ENCODE data around the gene EMC8. TPM values are rescaled to one million over a fixed set of nuclear protein-coding genes. Genes with fewer than 3 reads are reported as not detected.

Gene EMC8
- total RNA-seq, 1 experiment from 2014 or later: 73.0 TPM

DNA sequence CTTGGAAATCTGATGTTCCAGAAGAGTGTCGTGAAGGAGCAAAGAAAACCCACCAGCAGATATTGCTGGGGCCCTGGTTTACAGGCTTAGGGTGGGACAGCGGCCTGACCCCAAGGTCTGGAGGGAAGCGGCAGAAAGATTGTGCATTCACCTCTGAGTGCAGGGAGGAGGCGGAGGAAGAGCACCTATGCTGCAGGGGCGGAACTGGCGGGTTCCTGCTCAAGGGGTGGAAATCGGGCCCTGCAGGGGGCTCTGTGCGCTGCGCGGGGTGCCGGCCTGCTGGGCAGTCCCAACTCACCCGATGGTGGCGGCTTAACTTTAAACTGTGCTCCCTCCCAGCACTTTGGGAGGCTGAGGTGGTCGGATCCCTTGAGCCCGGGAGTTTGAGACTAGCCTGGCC, 47.7 kb upstream of the EMC8 start:
- no peak overlapping the region for H3K27ac ChIP-seq (ENCODE audit: low read depth, low read length)
- H3K27me3 ChIP-seq (ENCODE audit: insufficient read depth, low read length): 0 out of 2 replicates have a peak, but pooled peaks cover 12% of the 10 kb centered on the region
- ChIA-PET CTCF (no interaction called here), POLR2A (no interaction called here), RAD21 (ENCODE audit: low non-redundant PET in 1 of 2, low total read pairs in 2 of 2, uncharacterized antibody in 2 of 2, unreplicated experiment in 2 of 2) (no interaction called here)
- H3K9ac ChIP-seq (ENCODE audit: low read length): no peak overlapping the region
- H3K9me2 ChIP-seq (ENCODE audit: insufficient read depth): no peaks in the 10 kb centered on the region
- H3K79me2 ChIP-seq (ENCODE audit: insufficient read depth, low read length): no peaks in the 10 kb centered on the region
- no peaks in the 10 kb centered on the region for H3K9me3 ChIP-seq (ENCODE audit: control insufficient read depth in 1 of 2, insufficient read depth in 1 of 2, low read depth in 1 of 2, low read length in 2 of 2)
- H2AFZ ChIP-seq (ENCODE audit: low read depth, low read length, poor library complexity, severe bottlenecking): no peak overlapping the region
- no peaks in the 10 kb centered on the region for H3K36me3 ChIP-seq (ENCODE audit: control insufficient read depth in 1 of 2, insufficient read depth in 2 of 2, low read length in 2 of 2)
- DNase-seq (ENCODE audit: low read depth, low spot score): no peak
- H3K4me2 ChIP-seq (ENCODE audit: low read length): no peak overlapping the region
- no peaks in the 10 kb centered on the region for H4K20me1 ChIP-seq (ENCODE audit: insufficient read depth)
- no peaks in the 10 kb centered on the region for H3K4me1 ChIP-seq (ENCODE audit: control insufficient read depth in 1 of 2, insufficient read depth in 2 of 2, low read length in 2 of 2)
- peak; percentile 27; the same call in 1 of the 2 replicates for ATAC-seq
- no peak overlapping the region for H3K4me3 ChIP-seq (replicated peaks in 1 of 2; ENCODE audit: low read depth in 1 of 2, low read length in 2 of 2)
- no TSS peak for BruUV-seq (replicated peaks)
- TF ChIP-seq, protein P1, sequence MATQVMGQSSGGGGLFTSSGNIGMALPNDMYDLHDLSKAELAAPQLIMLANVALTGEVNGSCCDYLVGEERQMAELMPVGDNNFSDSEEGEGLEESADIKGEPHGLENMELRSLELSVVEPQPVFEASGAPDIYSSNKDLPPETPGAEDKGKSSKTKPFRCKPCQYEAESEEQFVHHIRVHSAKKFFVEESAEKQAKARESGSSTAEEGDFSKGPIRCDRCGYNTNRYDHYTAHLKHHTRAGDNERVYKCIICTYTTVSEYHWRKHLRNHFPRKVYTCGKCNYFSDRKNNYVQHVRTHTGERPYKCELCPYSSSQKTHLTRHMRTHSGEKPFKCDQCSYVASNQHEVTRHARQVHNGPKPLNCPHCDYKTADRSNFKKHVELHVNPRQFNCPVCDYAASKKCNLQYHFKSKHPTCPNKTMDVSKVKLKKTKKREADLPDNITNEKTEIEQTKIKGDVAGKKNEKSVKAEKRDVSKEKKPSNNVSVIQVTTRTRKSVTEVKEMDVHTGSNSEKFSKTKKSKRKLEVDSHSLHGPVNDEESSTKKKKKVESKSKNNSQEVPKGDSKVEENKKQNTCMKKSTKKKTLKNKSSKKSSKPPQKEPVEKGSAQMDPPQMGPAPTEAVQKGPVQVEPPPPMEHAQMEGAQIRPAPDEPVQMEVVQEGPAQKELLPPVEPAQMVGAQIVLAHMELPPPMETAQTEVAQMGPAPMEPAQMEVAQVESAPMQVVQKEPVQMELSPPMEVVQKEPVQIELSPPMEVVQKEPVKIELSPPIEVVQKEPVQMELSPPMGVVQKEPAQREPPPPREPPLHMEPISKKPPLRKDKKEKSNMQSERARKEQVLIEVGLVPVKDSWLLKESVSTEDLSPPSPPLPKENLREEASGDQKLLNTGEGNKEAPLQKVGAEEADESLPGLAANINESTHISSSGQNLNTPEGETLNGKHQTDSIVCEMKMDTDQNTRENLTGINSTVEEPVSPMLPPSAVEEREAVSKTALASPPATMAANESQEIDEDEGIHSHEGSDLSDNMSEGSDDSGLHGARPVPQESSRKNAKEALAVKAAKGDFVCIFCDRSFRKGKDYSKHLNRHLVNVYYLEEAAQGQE (IDR thresholded peaks at IDR 0.05; ENCODE audit: low read depth): no peak
- no peak for TF ChIP-seq SIN3A (IDR thresholded peaks at IDR 0.05; ENCODE audit: low read depth)
- TF ChIP-seq RAD21 (IDR thresholded peaks at IDR 0.05; ENCODE audit: low read depth): no peak
- TF ChIP-seq, protein P2, sequence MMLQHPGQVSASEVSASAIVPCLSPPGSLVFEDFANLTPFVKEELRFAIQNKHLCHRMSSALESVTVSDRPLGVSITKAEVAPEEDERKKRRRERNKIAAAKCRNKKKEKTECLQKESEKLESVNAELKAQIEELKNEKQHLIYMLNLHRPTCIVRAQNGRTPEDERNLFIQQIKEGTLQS (IDR thresholded peaks at IDR 0.05): no peak
- no peak for TF ChIP-seq YY1 (IDR thresholded peaks at IDR 0.05; ENCODE audit: extremely low read depth, insufficient replicate concordance, low read depth, low read length)
- TF ChIP-seq EZH2 (IDR thresholded peaks at IDR 0.05): no peak
- TF ChIP-seq SP1 (IDR thresholded peaks at IDR 0.05; ENCODE audit: low read depth): no peak
- no peak for TF ChIP-seq POLR2A (IDR thresholded peaks at IDR 0.05; ENCODE audit: borderline replicate concordance, extremely low read depth, insufficient read depth, insufficient read length)
- no peak for TF ChIP-seq POLR2AphosphoS5 (IDR thresholded peaks at IDR 0.05; ENCODE audit: low read depth, low read length)
- TF ChIP-seq, protein P3, sequence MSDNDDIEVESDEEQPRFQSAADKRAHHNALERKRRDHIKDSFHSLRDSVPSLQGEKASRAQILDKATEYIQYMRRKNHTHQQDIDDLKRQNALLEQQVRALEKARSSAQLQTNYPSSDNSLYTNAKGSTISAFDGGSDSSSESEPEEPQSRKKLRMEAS (IDR thresholded peaks at IDR 0.05): no peak
- TF ChIP-seq JUND (IDR thresholded peaks at IDR 0.05): no peak
- TF ChIP-seq, protein P4, sequence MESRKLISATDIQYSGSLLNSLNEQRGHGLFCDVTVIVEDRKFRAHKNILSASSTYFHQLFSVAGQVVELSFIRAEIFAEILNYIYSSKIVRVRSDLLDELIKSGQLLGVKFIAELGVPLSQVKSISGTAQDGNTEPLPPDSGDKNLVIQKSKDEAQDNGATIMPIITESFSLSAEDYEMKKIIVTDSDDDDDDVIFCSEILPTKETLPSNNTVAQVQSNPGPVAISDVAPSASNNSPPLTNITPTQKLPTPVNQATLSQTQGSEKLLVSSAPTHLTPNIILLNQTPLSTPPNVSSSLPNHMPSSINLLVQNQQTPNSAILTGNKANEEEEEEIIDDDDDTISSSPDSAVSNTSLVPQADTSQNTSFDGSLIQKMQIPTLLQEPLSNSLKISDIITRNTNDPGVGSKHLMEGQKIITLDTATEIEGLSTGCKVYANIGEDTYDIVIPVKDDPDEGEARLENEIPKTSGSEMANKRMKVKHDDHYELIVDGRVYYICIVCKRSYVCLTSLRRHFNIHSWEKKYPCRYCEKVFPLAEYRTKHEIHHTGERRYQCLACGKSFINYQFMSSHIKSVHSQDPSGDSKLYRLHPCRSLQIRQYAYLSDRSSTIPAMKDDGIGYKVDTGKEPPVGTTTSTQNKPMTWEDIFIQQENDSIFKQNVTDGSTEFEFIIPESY (IDR thresholded peaks at IDR 0.05; ENCODE audit: extremely low read depth, insufficient replicate concordance, low read length): no peak
- no peak for TF ChIP-seq FOSL1 (IDR thresholded peaks at IDR 0.05; ENCODE audit: low read depth)
- TF ChIP-seq EGR1 (IDR thresholded peaks at IDR 0.05; ENCODE audit: low read depth): no peak
- TF ChIP-seq ZFX (IDR thresholded peaks at IDR 0.05): no peak
- no peak for TF ChIP-seq CEBPB (IDR thresholded peaks at IDR 0.05; ENCODE audit: low read depth)
- TF ChIP-seq EZH2phosphoT487 (IDR thresholded peaks at IDR 0.05; ENCODE audit: borderline replicate concordance): no peak
- TF ChIP-seq, protein P5, sequence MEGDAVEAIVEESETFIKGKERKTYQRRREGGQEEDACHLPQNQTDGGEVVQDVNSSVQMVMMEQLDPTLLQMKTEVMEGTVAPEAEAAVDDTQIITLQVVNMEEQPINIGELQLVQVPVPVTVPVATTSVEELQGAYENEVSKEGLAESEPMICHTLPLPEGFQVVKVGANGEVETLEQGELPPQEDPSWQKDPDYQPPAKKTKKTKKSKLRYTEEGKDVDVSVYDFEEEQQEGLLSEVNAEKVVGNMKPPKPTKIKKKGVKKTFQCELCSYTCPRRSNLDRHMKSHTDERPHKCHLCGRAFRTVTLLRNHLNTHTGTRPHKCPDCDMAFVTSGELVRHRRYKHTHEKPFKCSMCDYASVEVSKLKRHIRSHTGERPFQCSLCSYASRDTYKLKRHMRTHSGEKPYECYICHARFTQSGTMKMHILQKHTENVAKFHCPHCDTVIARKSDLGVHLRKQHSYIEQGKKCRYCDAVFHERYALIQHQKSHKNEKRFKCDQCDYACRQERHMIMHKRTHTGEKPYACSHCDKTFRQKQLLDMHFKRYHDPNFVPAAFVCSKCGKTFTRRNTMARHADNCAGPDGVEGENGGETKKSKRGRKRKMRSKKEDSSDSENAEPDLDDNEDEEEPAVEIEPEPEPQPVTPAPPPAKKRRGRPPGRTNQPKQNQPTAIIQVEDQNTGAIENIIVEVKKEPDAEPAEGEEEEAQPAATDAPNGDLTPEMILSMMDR (IDR thresholded peaks at IDR 0.05 in 2 of 3, conservative IDR thresholded peaks at IDR 0.05 in 1 of 3; ENCODE audit: borderline replicate concordance in 1 of 3, insufficient read depth in 1 of 3, low read depth in 2 of 3, low read length in 2 of 3): no peak
- no peak for TF ChIP-seq ZNF274 (IDR thresholded peaks at IDR 0.05; ENCODE audit: low read depth, low read length)
- intact Hi-C loops (cut with micrococcal nuclease): no loop called here
